CD4-positive, alpha-beta T cell treated with Interleukin-15 for 4 hours (primary cell): ENCODE measurements around the gene LNPEP.
A peak's percentile ranks its signal among the peaks of the same experiment; 100 is the strongest.

Experiments used
- DNase-seq: peaks from one replicate; pipeline ENCODE4 v3.0.0-alpha.2; 2020; ENCODE audit warnings: low spot score

Gene LNPEP

GRCh38 chr5:96935559-96936430 lies at the start of gene LNPEP:
Gene LNPEP (plus strand): TSS chr5:96936080. CDS start chr5:96936156, 76 bp downstream.
- DNase-seq, result peak; percentile 96

GRCh38 chr5:96893342-96893741 lies 42.5 kb upstream of the LNPEP start:
- DNase-seq, result peak; percentile 37

GRCh38 chr5:96896276-96896675 lies 39.6 kb upstream of the LNPEP start:
- DNase-seq, result peak; percentile 65

- DNase-seq, result peak; percentile 12
These were observed 39.1 kb upstream of the LNPEP start for GRCh38 chr5:96896806-96897205.

- DNase-seq, result no peak
These were observed 34.5 kb upstream of the LNPEP start for GRCh38 chr5:96901384-96901783.

- DNase-seq, result no peak
These were observed 34.0 kb upstream of the LNPEP start for GRCh38 chr5:96901841-96902240.

- DNase-seq, result no peak
These were observed 33.0 kb upstream of the LNPEP start for GRCh38 chr5:96902876-96903275.

- DNase-seq, result no peak
These were observed 32.6 kb upstream of the LNPEP start for GRCh38 chr5:96903300-96903699.

- no peak for DNase-seq
These were observed 31.6 kb upstream of the LNPEP start for GRCh38 chr5:96904054-96904931.

- no peak for DNase-seq
These were observed 30.0 kb upstream of the LNPEP start for GRCh38 chr5:96905864-96906263.

- no peak for DNase-seq
These were observed 26.9 kb upstream of the LNPEP start for GRCh38 chr5:96909003-96909402.

- DNase-seq, result no peak
These were observed 26.4 kb upstream of the LNPEP start for GRCh38 chr5:96909435-96909834.

GRCh38 chr5:96911139-96911538 lies 24.7 kb upstream of the LNPEP start:
- DNase-seq, result no peak

- DNase-seq, result no peak
These were observed 22.6 kb upstream of the LNPEP start for GRCh38 chr5:96913233-96913632.

GRCh38 chr5:96919754-96920197 lies 16.1 kb upstream of the LNPEP start:
- no peak for DNase-seq

GRCh38 chr5:96920744-96921355 lies 15.0 kb upstream of the LNPEP start:
- DNase-seq, result no peak

GRCh38 chr5:96922499-96923244 lies 13.2 kb upstream of the LNPEP start:
- no peak for DNase-seq

- no peak for DNase-seq
These were observed 11.8 kb upstream of the LNPEP start for GRCh38 chr5:96924016-96924443.

- DNase-seq, result no peak
These were observed 9.6 kb upstream of the LNPEP start for GRCh38 chr5:96926276-96926675.

GRCh38 chr5:96927008-96927407 lies 8.9 kb upstream of the LNPEP start:
- DNase-seq, result no peak

- no peak for DNase-seq
These were observed 6.8 kb upstream of the LNPEP start for GRCh38 chr5:96928931-96929708.
